Hematopoietic multipotent progenitor cell treated with erythropoietin and hydrocortisone succinate and interleukin-3 and kit ligand, for 6 days (in vitro differentiated cells): Measurements from ENCODE around the gene GNAI1.

Source experiments
- DNase-seq: peaks from one replicate; pipeline ENCODE4 v3.0.0-alpha.2; 2015

Gene GNAI1

GRCh38 chr7:80161466-80161865 lies 26.8 kb downstream of the GNAI1 start:
- no peak for DNase-seq

DNA sequence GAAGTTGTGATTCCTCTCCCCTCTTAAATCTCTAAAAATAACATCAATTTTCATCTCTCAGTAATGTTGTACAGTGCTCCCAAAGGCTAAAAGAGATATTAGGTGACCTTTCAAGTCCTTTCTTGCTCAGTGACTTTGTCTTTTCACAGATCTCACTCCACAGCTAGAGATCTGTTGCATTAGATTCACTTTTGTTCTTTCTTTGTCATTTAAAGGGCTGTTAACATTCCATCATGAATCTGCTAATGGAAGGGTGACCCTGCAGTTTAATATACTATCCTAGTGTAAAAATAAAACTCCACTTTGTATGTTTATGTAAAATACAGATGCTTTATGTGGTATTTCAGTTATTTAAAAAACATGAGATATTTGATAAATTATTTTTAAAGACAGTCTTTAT lies 30.5 kb downstream of the GNAI1 start:
- no peak for DNase-seq

DNA sequence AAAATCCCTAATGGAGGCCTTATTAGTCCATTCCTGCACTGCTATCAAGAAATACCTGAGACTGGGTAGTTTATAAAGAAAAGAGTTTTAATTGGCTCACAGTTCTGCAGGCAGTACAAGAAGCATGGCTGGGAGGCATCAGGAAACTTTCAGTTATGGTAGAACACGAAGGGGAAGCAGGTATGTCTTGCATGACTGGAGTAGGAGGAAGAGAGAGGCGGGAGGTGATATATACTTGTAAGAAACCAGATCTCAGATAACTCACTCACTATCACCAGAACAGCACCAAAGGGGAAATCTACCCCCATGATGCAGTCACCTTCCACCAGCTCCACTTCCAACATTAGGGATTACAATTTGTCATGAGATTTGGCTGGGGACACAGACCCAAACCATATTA lies 35.8 kb downstream of the GNAI1 start:
- no peak for DNase-seq

GRCh38 chr7:80172387-80172786 lies 37.8 kb downstream of the GNAI1 start:
- no peak for DNase-seq

DNA sequence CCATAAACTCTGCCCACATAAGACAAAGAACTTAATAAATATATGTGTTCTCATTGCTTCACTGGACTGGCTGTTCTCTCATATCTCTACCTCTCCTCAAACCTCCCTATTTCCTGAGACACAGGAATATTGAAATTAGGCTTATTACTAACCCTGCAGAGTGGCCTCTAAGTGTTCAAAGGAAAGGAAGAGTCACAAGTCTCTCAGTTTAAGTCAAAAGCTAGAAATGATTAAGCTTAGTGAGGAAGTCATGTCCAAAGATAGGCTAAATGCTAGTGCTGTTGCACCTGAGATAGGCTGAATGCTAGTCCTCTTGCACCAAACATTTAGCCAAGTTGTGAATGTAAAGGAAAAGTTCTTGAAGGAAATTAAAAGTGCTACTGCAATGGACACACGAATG lies 41.1 kb downstream of the GNAI1 start:
- no peak for DNase-seq

DNA sequence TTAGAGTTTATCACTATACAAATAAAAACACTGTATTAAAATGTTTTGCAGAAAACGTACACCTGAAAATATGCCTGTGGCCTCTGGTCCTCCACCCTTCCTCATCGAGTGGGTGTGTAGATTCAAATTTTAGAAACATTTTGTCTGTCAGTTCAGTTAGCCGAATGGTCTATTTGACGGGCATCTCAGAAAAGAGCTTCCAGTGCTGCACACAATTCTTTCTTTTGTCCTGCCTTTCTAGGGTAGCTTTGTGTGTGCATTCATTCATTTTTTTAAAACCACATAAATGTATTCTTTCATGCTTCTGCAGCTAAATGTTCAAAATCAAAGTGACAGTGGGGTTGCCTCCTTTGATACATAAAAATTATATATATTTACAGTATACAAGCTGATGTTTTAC lies 46.8 kb downstream of the GNAI1 start:
- DNase-seq = no peak

- no peak for DNase-seq
Measured at GRCh38 chr7:80182630-80183276, 48.1 kb downstream of the GNAI1 start.

DNA sequence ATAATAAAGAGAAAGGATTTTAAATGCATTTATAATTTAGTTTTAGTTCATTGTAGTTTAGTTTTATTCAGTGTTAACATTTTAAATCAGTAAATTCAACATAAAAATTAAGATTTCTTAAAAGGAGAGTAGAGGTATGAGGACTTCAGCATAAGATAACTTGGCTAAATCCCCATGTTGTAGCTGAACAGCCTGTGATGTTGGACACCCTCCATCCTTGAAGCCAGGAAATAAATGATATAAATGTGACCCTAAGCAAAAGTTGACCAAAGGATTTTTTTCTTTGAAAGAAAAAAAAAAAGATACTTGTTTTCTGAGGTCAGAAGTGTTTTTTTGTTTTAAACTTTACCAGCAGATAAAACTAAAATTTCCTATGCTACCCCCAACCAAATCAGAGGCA lies 48.7 kb downstream of the GNAI1 start:
- no peak for DNase-seq

DNA sequence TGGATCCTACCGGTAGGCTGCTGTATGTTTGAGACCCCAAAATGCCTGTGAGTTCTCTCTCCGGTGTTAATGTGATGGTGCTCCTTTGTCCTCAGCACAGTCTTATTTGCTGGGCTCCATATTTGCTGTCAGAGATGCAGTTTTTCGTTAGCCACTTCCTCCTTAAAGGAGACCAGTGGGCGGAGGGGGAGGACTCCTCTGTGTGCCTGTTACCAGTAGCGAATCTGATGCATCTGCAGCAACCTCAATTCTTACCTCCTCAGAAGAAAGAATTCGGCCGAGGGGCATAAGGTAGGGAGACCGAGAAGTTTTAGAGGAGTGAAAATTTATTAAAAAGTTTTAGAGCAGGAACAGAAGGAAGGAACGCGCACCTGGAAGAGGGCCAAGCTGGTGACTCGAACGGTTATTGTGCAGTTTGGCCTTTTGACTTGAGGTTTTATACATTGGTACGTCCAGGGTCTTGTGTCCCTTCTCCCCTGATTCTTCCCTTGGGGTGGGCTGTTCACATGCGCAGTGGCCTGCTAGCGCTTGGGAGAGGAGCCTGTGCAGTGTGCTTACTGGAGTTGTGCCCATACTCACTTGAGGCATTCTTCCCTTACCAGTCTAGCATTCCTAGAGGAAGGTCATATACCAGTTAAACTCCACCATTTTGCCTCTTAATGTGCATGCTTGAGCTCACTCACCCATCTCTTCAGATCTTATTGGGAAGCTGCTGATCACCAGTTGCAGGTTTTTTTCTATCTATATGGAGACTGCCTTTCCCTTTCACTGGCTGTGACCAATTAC lies 49.5 kb downstream of the GNAI1 start:
- DNase-seq = no peak

DNA sequence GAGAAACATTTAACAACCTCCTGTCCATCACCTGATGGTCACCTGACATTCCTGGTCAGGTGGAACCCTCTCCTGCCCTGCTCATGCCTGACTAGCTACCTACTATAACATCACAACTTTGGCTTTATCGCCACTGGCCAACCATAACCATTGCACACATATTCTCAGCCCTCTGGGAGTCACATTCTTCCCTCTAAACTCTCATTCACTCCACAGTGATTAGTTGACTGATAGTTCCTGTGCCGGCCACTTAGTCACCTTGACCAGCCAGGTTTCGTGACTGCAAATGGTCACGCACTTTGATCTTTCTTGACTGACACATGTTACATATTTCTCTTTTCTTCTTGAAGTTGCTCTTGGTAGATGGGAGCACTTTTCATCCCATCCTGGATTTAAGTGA lies 50.1 kb downstream of the GNAI1 start:
- DNase-seq = no peak

DNA sequence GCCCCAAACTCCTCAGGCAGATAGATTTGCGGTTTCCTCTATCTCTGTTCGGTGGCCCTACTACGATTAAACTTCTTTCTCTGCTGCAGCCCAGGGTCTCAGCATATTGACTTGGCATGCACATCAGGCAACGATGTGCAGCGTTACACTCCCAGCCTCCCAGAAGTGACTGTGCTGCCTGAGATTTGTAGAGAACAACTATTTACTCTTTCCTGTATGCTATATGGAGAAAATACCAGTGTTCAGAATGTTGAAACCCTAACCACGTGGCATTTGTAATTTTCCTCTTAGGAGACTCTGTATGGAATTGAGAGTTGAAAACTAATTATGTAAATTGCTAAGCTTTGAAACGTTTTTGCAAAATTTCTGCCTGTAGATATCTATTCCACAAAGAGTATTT lies 50.9 kb downstream of the GNAI1 start:
- no peak for DNase-seq

DNA sequence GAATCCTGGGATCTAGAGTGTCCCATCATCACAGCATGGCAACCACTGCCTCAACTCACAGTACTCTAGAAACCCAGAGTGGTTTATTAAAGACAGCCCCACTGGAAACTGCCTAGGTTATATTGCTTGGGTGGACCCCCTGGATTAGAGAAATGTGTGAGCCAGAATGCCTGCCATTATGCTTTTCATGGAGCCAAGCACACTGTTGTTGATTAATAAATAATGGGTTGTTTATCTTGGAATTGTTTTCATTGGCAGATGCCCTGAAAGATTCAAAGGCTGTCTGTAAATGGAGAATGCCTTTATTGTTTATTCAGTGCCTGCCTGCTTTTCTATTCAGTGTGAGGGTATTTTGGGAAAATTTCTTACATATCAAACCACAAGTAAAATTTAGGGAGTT lies 52.1 kb downstream of the GNAI1 start:
- no peak for DNase-seq

- DNase-seq = no peak
Measured at GRCh38 chr7:80187279-80187678, 52.6 kb downstream of the GNAI1 start.

DNA sequence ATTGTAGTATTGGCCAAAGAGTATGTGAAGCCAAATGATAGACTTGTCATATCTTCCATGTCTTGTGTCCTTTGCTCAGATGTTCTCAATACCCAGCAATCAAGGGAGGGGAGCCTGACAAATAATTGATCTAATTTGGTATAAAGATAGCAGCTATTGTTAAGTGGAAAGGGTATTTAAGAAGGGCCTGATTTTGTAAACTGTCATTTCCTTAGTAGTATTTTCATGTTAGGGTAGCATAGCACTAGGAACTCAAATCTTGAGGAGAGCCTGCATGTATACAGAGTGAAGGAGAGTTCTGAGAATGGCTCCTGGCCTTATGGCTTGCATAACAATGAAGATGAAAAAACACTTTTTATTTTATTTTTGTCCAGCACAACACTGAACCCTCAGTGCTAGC lies 53.1 kb downstream of the GNAI1 start:
- DNase-seq = no peak

GRCh38 chr7:80189638-80190037 lies 55.0 kb downstream of the GNAI1 start:
- DNase-seq = no peak

GRCh38 chr7:80197627-80198026 lies 63.0 kb downstream of the GNAI1 start:
- no peak for DNase-seq

GRCh38 chr7:80199051-80199450 lies 64.4 kb downstream of the GNAI1 start:
- no peak for DNase-seq

DNA sequence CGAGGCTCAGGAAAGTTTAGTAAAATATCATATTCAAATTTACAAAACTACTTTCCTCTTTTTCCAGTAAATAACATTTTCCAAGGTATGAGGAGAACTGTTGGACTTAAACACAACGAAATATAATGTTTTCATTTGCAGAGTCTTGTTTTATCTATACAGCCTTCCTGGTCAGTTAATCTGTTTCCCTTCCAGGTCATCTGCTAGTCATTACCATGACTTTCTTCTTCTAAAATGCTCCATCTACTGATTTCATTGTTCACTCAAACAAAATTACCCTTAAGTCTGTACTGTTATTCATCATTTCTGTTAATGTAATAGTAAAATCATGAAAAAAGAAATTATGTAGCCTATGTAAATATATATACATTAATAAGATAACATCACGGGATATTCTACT lies 69.8 kb downstream of the GNAI1 start:
- DNase-seq = no peak

DNA sequence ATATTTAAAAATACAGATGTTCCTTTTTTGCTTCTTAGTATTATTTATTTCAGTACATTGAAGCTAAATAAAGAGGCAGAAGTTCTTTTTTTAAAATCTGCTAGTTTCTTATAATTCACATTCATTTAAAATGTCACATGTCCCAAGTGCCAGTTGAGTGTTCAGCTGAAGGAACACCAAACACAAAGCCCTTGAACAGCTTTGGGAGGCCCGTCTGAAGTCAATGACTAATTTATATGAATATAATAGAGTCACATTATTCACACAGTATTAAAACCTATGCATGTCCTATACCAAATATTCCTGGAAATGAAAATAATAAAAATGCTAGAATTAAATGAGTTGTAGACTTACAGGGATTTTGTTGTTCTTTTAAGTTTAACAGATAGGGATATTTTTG lies 70.3 kb downstream of the GNAI1 start:
- no peak for DNase-seq

DNA sequence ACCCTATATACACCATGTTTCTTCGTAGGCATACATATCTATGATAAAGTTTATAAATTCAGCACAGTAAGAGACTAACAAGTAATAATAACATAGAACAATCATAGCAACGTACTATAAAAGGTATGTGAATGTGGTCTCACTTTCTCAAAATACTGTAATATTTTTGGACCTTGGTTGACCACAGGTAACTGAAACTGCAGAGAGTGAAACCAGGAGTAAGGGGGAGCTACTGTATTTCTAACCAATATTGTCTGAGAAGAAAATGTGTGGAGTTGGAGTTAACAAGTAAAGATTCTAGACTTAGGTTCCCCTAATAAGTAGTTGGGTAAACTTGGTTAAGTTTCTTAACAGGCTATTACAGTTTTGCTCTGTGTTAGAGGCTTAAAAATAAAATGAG lies 72.1 kb downstream of the GNAI1 start:
- no peak for DNase-seq

DNA sequence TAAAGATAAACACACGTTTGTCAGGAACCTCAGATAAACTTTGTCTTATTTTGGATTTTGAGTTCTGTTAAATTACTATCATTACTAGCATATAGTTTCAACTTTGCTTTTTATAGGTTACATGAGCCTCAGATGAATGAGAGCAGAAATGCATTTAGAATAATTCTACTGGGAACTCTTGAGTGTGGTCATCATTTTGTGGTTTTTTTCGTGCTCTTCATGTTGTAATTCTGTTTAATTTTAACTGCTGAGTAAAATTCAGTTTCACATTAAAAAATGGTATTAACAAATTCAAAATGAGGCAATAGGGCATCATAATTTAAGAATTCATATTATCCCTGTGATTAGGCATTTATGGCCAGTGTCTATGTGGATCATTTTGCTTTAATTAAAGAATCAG lies 72.9 kb downstream of the GNAI1 start:
- DNase-seq = peak; percentile 5

DNA sequence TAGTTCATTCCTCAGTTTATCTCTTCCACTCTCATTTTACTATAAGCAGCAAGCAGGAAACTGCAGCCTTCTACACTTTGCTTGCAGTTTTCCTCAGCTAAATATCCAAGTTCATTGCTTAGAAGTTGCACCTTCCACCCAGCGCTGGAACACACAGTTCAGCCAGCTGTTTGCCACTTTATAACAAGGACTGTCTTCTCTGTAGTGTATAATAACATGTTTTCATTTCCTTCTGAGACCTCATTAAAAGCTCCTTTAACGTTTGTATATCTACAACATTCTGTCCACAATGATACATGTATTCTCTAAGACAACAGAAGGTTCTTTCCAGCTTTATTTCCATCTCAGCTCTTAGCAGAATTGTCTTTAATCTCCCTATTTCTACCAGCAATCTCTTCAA lies 74.1 kb downstream of the GNAI1 start:
- no peak for DNase-seq

DNA sequence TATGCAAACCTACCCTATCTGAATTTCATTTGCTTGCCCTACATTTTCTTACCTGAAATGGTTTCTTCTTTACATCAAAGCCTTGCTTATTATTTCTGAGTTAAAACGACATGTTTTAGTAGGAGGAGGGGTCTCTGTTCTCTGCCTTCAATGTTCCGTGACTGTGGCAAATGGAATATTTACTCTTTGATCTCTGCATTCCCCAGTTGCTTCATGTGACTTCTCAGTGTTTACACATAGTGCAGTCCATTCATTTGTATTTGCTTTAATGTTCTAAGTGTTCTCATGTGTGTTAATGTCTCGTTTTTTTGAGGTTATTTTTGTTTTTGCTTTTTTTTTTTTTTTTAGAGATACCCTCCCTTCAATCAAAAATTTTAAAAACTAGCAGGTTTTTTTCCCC lies 75.8 kb downstream of the GNAI1 start:
- no peak for DNase-seq

- no peak for DNase-seq
Measured at GRCh38 chr7:80213814-80214213, 79.2 kb downstream of the GNAI1 start.

DNA sequence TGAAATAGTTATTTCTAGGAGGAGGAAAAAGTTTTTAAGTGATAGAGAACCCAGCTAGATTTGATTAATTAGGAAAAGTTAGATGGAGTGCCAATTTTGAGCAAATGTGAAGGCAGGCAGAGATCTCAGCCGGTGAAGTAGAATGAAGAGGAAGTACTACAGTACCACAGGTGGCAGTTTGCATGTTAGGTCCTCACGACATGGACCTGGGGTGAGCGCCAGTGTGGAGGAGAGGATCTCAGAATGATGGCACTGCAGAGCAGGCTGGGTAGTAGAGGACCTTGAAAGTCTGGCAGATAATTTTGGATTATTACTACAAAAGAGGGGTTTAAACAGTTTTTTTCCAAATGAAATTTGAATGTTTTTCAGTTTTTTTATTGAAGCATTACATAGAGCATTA lies 81.1 kb downstream of the GNAI1 start:
- no peak for DNase-seq
